ENCODE data around the gene DGCR8. TPM values are rescaled to one million over a fixed set of nuclear protein-coding genes. Genes with fewer than 3 reads are reported as not detected.

Gene DGCR8
- total and polyA plus RNA-seq, 2 of the 4 experiments (the other 2 are of a cell fraction), result 16.7 to 25.3 TPM

DNA sequence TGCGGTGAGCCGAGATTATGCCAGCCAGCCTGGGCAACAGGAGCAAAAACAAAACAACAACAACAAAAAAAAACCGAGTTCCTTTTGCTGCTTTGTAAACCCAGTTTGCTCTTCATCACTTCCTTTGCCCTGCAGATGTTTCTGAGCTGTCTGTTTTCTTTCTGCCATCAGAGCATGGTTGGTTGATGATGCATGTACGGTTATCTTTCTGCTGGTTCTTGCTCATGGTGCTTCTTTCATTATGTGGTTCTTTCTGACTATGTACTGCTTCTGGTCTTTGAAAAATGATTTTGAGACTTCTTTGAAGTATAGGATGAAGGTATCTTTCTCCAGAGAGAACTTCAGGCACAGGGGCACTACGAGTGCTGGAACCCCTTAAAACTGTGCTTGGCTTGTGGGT lies 45.9 kb upstream of the DGCR8 start:
- Histone ChIP-seq H3K79me1 (ENCODE audit: low read depth in 1 of 2, low read length in 2 of 2) (peaks cover 10 to 60% of the 10 kb centered on the region in 2 experiments), H4K20me1 (ENCODE audit: insufficient read depth, low read length) (peaks cover 53% of the 10 kb centered on the region)

More for the DNA sequence above, 45.9 kb upstream of the DGCR8 start:
- no peak overlapping the region for H3K14ac ChIP-seq (replicated peaks; ENCODE audit: low read depth, low read length)
- H3K18ac ChIP-seq (ENCODE audit: low read depth, low read length), result no peak overlapping the region
- CTCF ChIA-PET, result interaction anchor here (0.6 kb wide), 1 partner anchor 411 kb away, joined by 5 read pairs; no protein-coding TSS in a partner anchor
- 100% methylated on average over 2 of the region's 5 CpGs; no CpG with 5 or more reads in 1 of the 2 experiments for WGBS, 2 experiments (ENCODE audit: extremely low coverage in 2 of 2, insufficient read length in 1 of 2)
- no peaks in the 10 kb centered on the region for H3K27me3 ChIP-seq (ENCODE audit: control insufficient read depth, insufficient read depth, low read length)
- H2AK5ac ChIP-seq (ENCODE audit: low read depth, low read length), result no peak overlapping the region
- no peaks in the 10 kb centered on the region for H3K9me3 ChIP-seq (ENCODE audit: control insufficient read depth, insufficient read depth, low read length)
- no peak for DNase-seq
- TF ChIP-seq POLR2A (IDR thresholded peaks at IDR 0.05; ENCODE audit: low read depth, low read length), result no peak
- no peak for TF ChIP-seq SMC3 (IDR thresholded peaks at IDR 0.05; ENCODE audit: low read depth, low read length)
- TF ChIP-seq RFX5 (IDR thresholded peaks at IDR 0.05; ENCODE audit: low read depth, low read length), result no peak
- no peak for TF ChIP-seq NFE2L2 (IDR thresholded peaks at IDR 0.05; ENCODE audit: low read depth, low read length)
- TF ChIP-seq, protein P1, sequence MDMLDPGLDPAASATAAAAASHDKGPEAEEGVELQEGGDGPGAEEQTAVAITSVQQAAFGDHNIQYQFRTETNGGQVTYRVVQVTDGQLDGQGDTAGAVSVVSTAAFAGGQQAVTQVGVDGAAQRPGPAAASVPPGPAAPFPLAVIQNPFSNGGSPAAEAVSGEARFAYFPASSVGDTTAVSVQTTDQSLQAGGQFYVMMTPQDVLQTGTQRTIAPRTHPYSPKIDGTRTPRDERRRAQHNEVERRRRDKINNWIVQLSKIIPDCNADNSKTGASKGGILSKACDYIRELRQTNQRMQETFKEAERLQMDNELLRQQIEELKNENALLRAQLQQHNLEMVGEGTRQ (IDR thresholded peaks at IDR 0.05; ENCODE audit: low read depth, low read length), result no peak
- TF ChIP-seq MAZ (IDR thresholded peaks at IDR 0.05; ENCODE audit: borderline replicate concordance, low read depth, low read length), result no peak
- TF ChIP-seq BHLHE40 (IDR thresholded peaks at IDR 0.05; ENCODE audit: low read depth, low read length), result no peak
- TF ChIP-seq MAFK (IDR thresholded peaks at IDR 0.05; ENCODE audit: low read depth, low read length), result no peak
- no peak for TF ChIP-seq CHD1 (IDR thresholded peaks at IDR 0.05; ENCODE audit: low read depth, low read length)
- intact Hi-C loops (cut with micrococcal nuclease), result no loop called here
- H3K23ac ChIP-seq (ENCODE audit: low read depth, low read length), result no peak overlapping the region
- no TSS peak for BruUV-seq (replicated peaks)
- peaks cover 31% of the 10 kb centered on the region for H3K36me3 ChIP-seq (ENCODE audit: control insufficient read depth, insufficient read depth, low read length)
- H2BK15ac ChIP-seq (ENCODE audit: low read depth, low read length), result no peak overlapping the region
- H2BK120ac ChIP-seq (ENCODE audit: low read depth, low read length), result no peak overlapping the region
- in situ Hi-C loops (cut with MboI; ENCODE audit: low sequenced_read_pairs), result no loop called here
- H3K27ac ChIP-seq (ENCODE audit: insufficient read depth, low read length), result no peak overlapping the region
- no peak overlapping the region for H4K8ac ChIP-seq (ENCODE audit: low read depth in 2 of 2, low read length in 2 of 2)
- no peak for ATAC-seq (ENCODE audit: low read depth)
- H2AFZ ChIP-seq (replicated peaks; ENCODE audit: low read length, poor library complexity), result no peak overlapping the region
- no peak overlapping the region for H2AK9ac ChIP-seq (replicated peaks; ENCODE audit: low read depth, low read length, poor library complexity)
- peaks cover 3% of the 10 kb centered on the region; the same call in 1 of the 2 replicates for H3K4me1 ChIP-seq (ENCODE audit: control insufficient read depth, insufficient read depth, low read length)
- peaks cover 15% of the 10 kb centered on the region for H3K9me1 ChIP-seq (ENCODE audit: insufficient read depth, low read length)
- no peak overlapping the region for H2BK5ac ChIP-seq (ENCODE audit: low read depth, low read length, poor library complexity, severe bottlenecking)
- no peak overlapping the region for H2BK20ac ChIP-seq (ENCODE audit: low read depth, low read length)
- dilution Hi-C loops (cut with HindIII; ENCODE audit: low sequenced_read_pairs, unreplicated experiment), result no loop called here
- H3K4me2 ChIP-seq (ENCODE audit: low read depth, low read length), result no peak overlapping the region
- no peak overlapping the region for H3K9ac ChIP-seq (ENCODE audit: low read depth, low read length)
- no peak overlapping the region for H3K4me3 ChIP-seq (ENCODE audit: insufficient read depth, low read depth, low read length)
- POLR2A ChIA-PET (ENCODE audit: unreplicated experiment), result no interaction called here
- no peak overlapping the region for H3K56ac ChIP-seq (ENCODE audit: extremely low read depth, insufficient read depth, low read length)
- no peak overlapping the region for H4K91ac ChIP-seq (ENCODE audit: insufficient read depth, low read depth, low read length)
- no peak overlapping the region for H4K5ac ChIP-seq (ENCODE audit: low read depth, low read length)
- H3K4ac ChIP-seq (ENCODE audit: low read depth, low read length), result no peak overlapping the region
